Astrocyte of the spinal cord (primary cell): ENCODE results near the gene GNG7.
"Not testable (repeated sequence)": the region's sequence is repeated elsewhere in the genome, so short reads cannot be mapped to it uniquely, and the experiment has no call there.

Experiments used
- DNase-seq: peaks from one replicate; pipeline ENCODE4 v3.0.0; 2011; ENCODE audit warnings: low read depth, low spot score
- H3K4me3 ChIP-seq: 2 replicates; pipeline ENCODE4 v1.5.1; 2011; ENCODE audit warnings: low read depth, mild to moderate bottlenecking, low read length, moderate library complexity
- CTCF ChIP-seq: IDR thresholded peaks from 2 replicates; pipeline ENCODE4 v1.5.1; 2012; ENCODE audit warnings: low read depth, mild to moderate bottlenecking, low read length, inconsistent platforms
- in situ Hi-C: cut with HindIII; loops from 2 replicates; pipeline ENCODE4 v1.10.0; 2017; ENCODE audit warnings: low sequenced_read_pairs

Gene GNG7

GRCh38 chr19:2627855-2628254, 74.6 kb downstream of the GNG7 start:
- in situ Hi-C loops = no loop called here
- no peak for DNase-seq

GRCh38 chr19:2627319-2627829, 75.1 kb downstream of the GNG7 start:
- in situ Hi-C loops = no loop called here
- no peak overlapping the region for H3K4me3 ChIP-seq
- TF ChIP-seq CTCF = no peak
- DNase-seq = peak; percentile 98

More at GRCh38 chr19:2627855-2628254, 74.6 kb downstream of the GNG7 start:
- no peak for TF ChIP-seq CTCF
- no peak overlapping the region for H3K4me3 ChIP-seq

GRCh38 chr19:2625434-2625833, 77.1 kb downstream of the GNG7 start:
- no peak for TF ChIP-seq CTCF
- no peak overlapping the region for H3K4me3 ChIP-seq
- in situ Hi-C loops = no loop called here
- no peak for DNase-seq

- no peak overlapping the region for H3K4me3 ChIP-seq
- no peak for TF ChIP-seq CTCF
Measured at GRCh38 chr19:2624537-2625091, 77.9 kb downstream of the GNG7 start.

GRCh38 chr19:2623798-2624197, 78.7 kb downstream of the GNG7 start:
- no peak for TF ChIP-seq CTCF
- H3K4me3 ChIP-seq = no peak overlapping the region
- in situ Hi-C loops = no loop called here
- DNase-seq = no peak

More at GRCh38 chr19:2624537-2625091, 77.9 kb downstream of the GNG7 start:
- DNase-seq = no peak
- in situ Hi-C loops = no loop called here

- in situ Hi-C loops, DNase-seq, H3K4me3 ChIP-seq: not testable (repeated sequence)
Measured at GRCh38 chr19:2622371-2622961, 80.0 kb downstream of the GNG7 start.

- no peak overlapping the region for H3K4me3 ChIP-seq
- TF ChIP-seq CTCF = no peak
- in situ Hi-C loops = no loop called here
- DNase-seq = no peak
Measured at GRCh38 chr19:2619076-2619475, 83.4 kb downstream of the GNG7 start.
